HCT116 (cell line): ENCODE data around the gene BOD1L1. TPM values are rescaled to one million over a fixed set of nuclear protein-coding genes. Genes with fewer than 3 reads are reported as not detected.

Experiments used
- ATAC-seq: fragments of 200-7000 bp; cut with Tn5 transposase; 2 replicates; pipeline ENCODE4 v1.9.1; 2020; ENCODE audit warnings: mild to moderate bottlenecking, moderate library complexity
- BruUV-seq: library from RNA; stranded (reverse); fragments of 400-500 nt; replicated peaks from 2 replicates; lab custom pipeline; 2021; lab: Mats Ljungman, UMichigan
- CTCF ChIA-PET: fragments of 300-600 bp; sonication (Branson Sonifier 250); formaldehyde crosslinking; loops from one replicate; lab custom pipeline; 2021; ENCODE audit warnings: antibody characterized with exemption; lab: Charles Lee
- POLR2A ChIA-PET: fragments of 300-600, 350-600 bp; sonication (Branson Sonifier 250); formaldehyde crosslinking; loops from one replicate; lab custom pipeline; 2021; ENCODE audit warnings: antibody characterized with exemption; lab: Charles Lee
- RAD21 ChIA-PET, 2 experiments: fragments of 300-600 bp; sonication (Branson Sonifier 250); formaldehyde crosslinking; loops; one replicate each; lab custom pipeline; 2023; ENCODE audit warnings: low total read pairs in 2 of 2; ENCODE audit not compliant: uncharacterized antibody in 2 of 2, unreplicated experiment in 2 of 2, low non-redundant PET in 1 of 2; lab: Charles Lee
- DNase-seq: peaks from one replicate; pipeline ENCODE4 v3.0.0-alpha.2; 2010; ENCODE audit warnings: low read depth, low spot score
- H2AFZ ChIP-seq: fragments of 200-600 bp; shearing (Covaris generic), sonication (generic); 2 replicates; pipeline ENCODE4 v1.6.1; 2017; ENCODE audit warnings: low read depth, mixed run types, mixed read lengths, antibody characterized with exemption, low read length; ENCODE audit not compliant: poor library complexity, severe bottlenecking
- H3K27ac ChIP-seq: 2 replicates; pipeline ENCODE4 v1.5.1; 2012; ENCODE audit warnings: low read depth, low read length
- H3K27me3 ChIP-seq: fragments of 200-600 bp; sonication (generic); 2 replicates; pipeline ENCODE4 v1.6.1; 2016; ENCODE audit warnings: mixed run types, low read length, mixed read lengths; ENCODE audit not compliant: insufficient read depth
- H3K36me3 ChIP-seq, 2 experiments: fragments of 200-500 bp in 1 of 2; fragments of 200-600 bp in 1 of 2; sonication (Bioruptor generic) in 1 of 2; sonication (generic) in 1 of 2; 2 replicates each; pipeline versions ENCODE4 v1.5.1 to v1.6.1; 2014 to 2016; ENCODE audit warnings: low read length in 2 of 2, inconsistent platforms in 1 of 2, mixed read lengths in 1 of 2, mixed run types in 1 of 2; ENCODE audit not compliant: insufficient read depth in 2 of 2, control insufficient read depth in 1 of 2
- H3K4me1 ChIP-seq, 2 experiments: fragments of 200-600 bp in 1 of 2; sonication (generic) in 1 of 2; 2 replicates each; pipeline versions ENCODE4 v1.5.1 to v1.6.1; 2012 to 2017; ENCODE audit warnings: low read length in 2 of 2, inconsistent platforms in 1 of 2, mild to moderate bottlenecking in 1 of 2, mixed read lengths in 1 of 2, mixed run types in 1 of 2, moderate library complexity in 1 of 2; ENCODE audit not compliant: insufficient read depth in 2 of 2, control insufficient read depth in 1 of 2
- H3K4me2 ChIP-seq: fragments of 200-600 bp; sonication (generic); 2 replicates; pipeline ENCODE4 v1.6.1; 2017; ENCODE audit warnings: mixed run types, low read length, mixed read lengths
- H3K4me3 ChIP-seq, 2 experiments: fragments of 200-600 bp in 1 of 2; sonication (generic) in 1 of 2; replicated peaks in 1 of 2; 2 replicates each; pipeline ENCODE4 v1.5.1; 2011 to 2016; ENCODE audit warnings: low read length in 2 of 2, control low read depth in 1 of 2, low read depth in 1 of 2, mild to moderate bottlenecking in 1 of 2, mixed read lengths in 1 of 2, mixed run types in 1 of 2
- H3K79me2 ChIP-seq: fragments of 200-600 bp; sonication (generic); 2 replicates; pipeline ENCODE4 v1.6.1; 2017; ENCODE audit warnings: mild to moderate bottlenecking, mixed run types, low read length, moderate library complexity, mixed read lengths; ENCODE audit not compliant: insufficient read depth
- H3K9ac ChIP-seq: fragments of 200-600 bp; sonication (generic); 2 replicates; pipeline ENCODE4 v1.6.1; 2016; ENCODE audit warnings: low read length, mixed read lengths
- H3K9me2 ChIP-seq: fragments of 200-600 bp; sonication (generic), shearing (Covaris generic); 2 replicates; pipeline ENCODE4 v1.6.1; 2017; ENCODE audit warnings: mixed run types, mild to moderate bottlenecking, moderate library complexity; ENCODE audit not compliant: insufficient read depth
- H3K9me3 ChIP-seq, 2 experiments: fragments of 200-500 bp in 1 of 2; fragments of 200-600 bp in 1 of 2; sonication (Bioruptor generic) in 1 of 2; sonication (generic) in 1 of 2; 2 replicates each; pipeline ENCODE4 v1.6.1; 2014 to 2017; ENCODE audit warnings: low read length in 2 of 2, mixed read lengths in 2 of 2, inconsistent platforms in 1 of 2, low read depth in 1 of 2, mild to moderate bottlenecking in 1 of 2, mixed run types in 1 of 2, moderate library complexity in 1 of 2; ENCODE audit not compliant: control insufficient read depth in 1 of 2, insufficient read depth in 1 of 2
- H4K20me1 ChIP-seq: fragments of 200-600 bp; sonication (generic), shearing (Covaris generic); 2 replicates; pipeline ENCODE4 v1.6.1; 2017; ENCODE audit warnings: mixed run types, mild to moderate bottlenecking, moderate library complexity; ENCODE audit not compliant: insufficient read depth
- CBX3 ChIP-seq: IDR thresholded peaks from 2 replicates; pipeline ENCODE4 v1.6.1; 2012; ENCODE audit warnings: low read depth
- JUND ChIP-seq: IDR thresholded peaks from 2 replicates; pipeline ENCODE4 v1.6.1; 2012
- MAX ChIP-seq: IDR thresholded peaks from 2 replicates; pipeline ENCODE4 v1.6.1; 2012
- POLR2A ChIP-seq: IDR thresholded peaks from 2 replicates; pipeline ENCODE4 v1.7.0; 2011; ENCODE audit warnings: borderline replicate concordance; ENCODE audit not compliant: insufficient read depth, insufficient read length; ENCODE audit errors: extremely low read depth
- POLR2AphosphoS5 ChIP-seq: IDR thresholded peaks from 2 replicates; pipeline ENCODE4 v1.6.1; 2011; ENCODE audit warnings: mild to moderate bottlenecking, low read depth, low read length, moderate library complexity
- RAD21 ChIP-seq: IDR thresholded peaks from 2 replicates; pipeline ENCODE4 v1.6.1; 2012; ENCODE audit warnings: low read depth, mild to moderate bottlenecking
- REST ChIP-seq: IDR thresholded peaks from 2 replicates; pipeline ENCODE4 v1.6.1; 2012; ENCODE audit warnings: low read depth
- SP1 ChIP-seq: IDR thresholded peaks from 2 replicates; pipeline ENCODE4 v1.6.1; 2012; ENCODE audit warnings: low read depth
- SRF ChIP-seq: IDR thresholded peaks from 2 replicates; pipeline ENCODE4 v1.6.1; 2012; ENCODE audit warnings: low read depth
- YY1 ChIP-seq: IDR thresholded peaks from 2 replicates; pipeline ENCODE4 v1.6.1; 2011; ENCODE audit warnings: low read length, low read depth, moderate library complexity, mild to moderate bottlenecking; ENCODE audit not compliant: insufficient replicate concordance; ENCODE audit errors: extremely low read depth
- ZFX ChIP-seq: fragments of 450-650 bp; IDR thresholded peaks from 2 replicates; pipeline ENCODE4 v1.6.1; 2017
- ZNF274 ChIP-seq: fragments of 200-500 bp; sonication (Bioruptor generic); IDR thresholded peaks from 2 replicates; pipeline ENCODE4 v1.6.1; 2014; ENCODE audit warnings: mild to moderate bottlenecking, low read depth, low read length, inconsistent platforms
- intact Hi-C: fragments of 100-400 bp; cut with micrococcal nuclease; formaldehyde crosslinking; loops from 2 replicates; pipeline ENCODE4 v1.10.0; 2022
- total RNA-seq: library from RNA; stranded (reverse); gene quantifications from one replicate; pipeline ENCODE4 v1.2.1, GENCODE V29; 2021; ENCODE audit not compliant: unreplicated experiment

The BOD1L1 gene
- total RNA-seq, 1 experiment from 2014 or later, result 22.4 TPM

- intact Hi-C loops, result no loop called here
- DNase-seq (no peak), ATAC-seq (no peak)
- no peaks in the 10 kb centered on the region for H3K36me3 ChIP-seq
- TF ChIP-seq POLR2AphosphoS5 (no peak), MAX (no peak)
- TF ChIP-seq, all 23 proteins: peak for 0
- Histone ChIP-seq H4K20me1 (no peaks in the 10 kb centered on the region), H3K27ac (no peak overlapping the region), H3K9ac (no peak overlapping the region), H3K79me2 (no peaks in the 10 kb centered on the region), H2AFZ (no peak overlapping the region), H3K4me2 (no peak overlapping the region), H3K9me3 (no peaks in the 10 kb centered on the region), H3K9me2 (no peaks in the 10 kb centered on the region), H3K4me3 (no peak overlapping the region), H3K4me1 (no peaks in the 10 kb centered on the region), H3K27me3 (no peaks in the 10 kb centered on the region)
- ChIA-PET POLR2A (no interaction called here), CTCF (no interaction called here), RAD21 (no interaction called here)
- BruUV-seq, result no TSS peak
Measured at GRCh38 chr4:13523105-13523477, 104.4 kb downstream of the BOD1L1 start.

- Histone ChIP-seq H3K4me1 (no peaks in the 10 kb centered on the region), H3K27me3 (no peaks in the 10 kb centered on the region), H3K9ac (no peak overlapping the region), H4K20me1 (no peaks in the 10 kb centered on the region), H3K36me3 (no peaks in the 10 kb centered on the region), H3K4me2 (no peak overlapping the region), H3K27ac (no peak overlapping the region), H3K79me2 (no peaks in the 10 kb centered on the region), H3K9me3 (no peaks in the 10 kb centered on the region), H3K4me3 (no peak overlapping the region), H3K9me2 (no peaks in the 10 kb centered on the region), H2AFZ (no peak overlapping the region)
- ChIA-PET POLR2A (no interaction called here), CTCF (no interaction called here), RAD21 (no interaction called here)
- BruUV-seq, result no TSS peak
- ATAC-seq (no peak), DNase-seq (no peak)
- intact Hi-C loops, result no loop called here
- no peak for TF ChIP-seq POLR2A
- no peak for TF ChIP-seq MAX
- no peak for TF ChIP-seq CBX3
- TF ChIP-seq JUND, result no peak
- no peak for TF ChIP-seq ZNF274
- no peak for TF ChIP-seq POLR2AphosphoS5
- TF ChIP-seq SP1, result no peak
- no peak for TF ChIP-seq YY1
- TF ChIP-seq SRF, result no peak
- no peak for TF ChIP-seq ZFX
- no peak for TF ChIP-seq RAD21
- TF ChIP-seq REST, result no peak
Measured at GRCh38 chr4:13522282-13523104, 105.0 kb downstream of the BOD1L1 start.
